Tibial nerve (tissue), 4 donors: ENCODE results near the gene TSSK2.

Experiments used
- CTCF ChIP-seq, 5 experiments: fragments of 200-600 bp in 3 of 5; fragments of 450-650 bp in 2 of 5; sonication (generic) in 3 of 5; IDR thresholded peaks; one replicate each; pipeline ENCODE4 v1.5.1; 2016 to 2019; ENCODE audit warnings: antibody characterized with exemption in 5 of 5, mild to moderate bottlenecking in 3 of 5, moderate library complexity in 2 of 5
- EP300 ChIP-seq, 2 donors: sonication (generic); formaldehyde crosslinking; IDR thresholded peaks; one replicate each; pipeline ENCODE4 v1.6.1; 2017; ENCODE audit warnings: antibody characterized with exemption in 2 of 2, mild to moderate bottlenecking in 1 of 2
- POLR2A ChIP-seq, 2 donors: fragments of 450-650 bp; IDR thresholded peaks; one replicate each; pipeline ENCODE4 v1.6.1; 2017; ENCODE audit warnings: antibody characterized with exemption in 2 of 2, mild to moderate bottlenecking in 2 of 2, moderate library complexity in 2 of 2

DNA sequence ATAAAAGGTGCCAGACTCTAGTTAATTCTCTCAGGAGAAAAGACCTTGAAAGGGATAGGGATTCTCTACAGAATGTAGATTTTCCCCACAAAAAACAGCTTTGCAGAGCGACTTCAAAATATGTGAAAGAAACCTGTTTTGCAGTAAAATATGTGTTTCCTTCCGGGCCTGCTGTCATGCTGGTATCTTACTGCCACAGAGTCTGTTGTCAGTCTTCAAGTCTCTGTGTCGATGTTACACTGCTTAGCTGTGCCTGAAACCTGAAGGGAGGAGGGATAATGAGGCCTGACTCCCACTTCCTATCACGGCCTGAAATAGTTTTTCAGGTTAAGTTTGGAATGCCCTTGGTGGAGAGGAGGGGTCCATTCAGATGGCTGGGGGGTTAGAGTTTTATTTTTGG lies 7.2 kb upstream of the TSSK2 start:
- TF ChIP-seq CTCF (IDR thresholded peaks at IDR 0.05) (no peak), EP300 (IDR thresholded peaks at IDR 0.05) (no peak), POLR2A (IDR thresholded peaks at IDR 0.05) (no peak)
